T-helper 2 cell treated with Interferon-gamma antibody and Interleukin-4, amounts not matched to agents 5 μg/mL and 100 μg/mL, for 36 hours (primary cell): Measurements from ENCODE around the gene GAREM1.
"Not testable (repeated sequence)": the region's sequence is repeated elsewhere in the genome, so short reads cannot be mapped to it uniquely, and the experiment has no call there.

ENCODE experiments used
- DNase-seq: peaks from one replicate; pipeline ENCODE4 v3.0.0; 2021; ENCODE audit warnings: low spot score
- H3K27ac Mint-ChIP-seq: one replicate; pipeline ENCODE4 v1.8.0; 2021; ENCODE audit warnings: mild to moderate bottlenecking, mixed read lengths
- H3K27me3 Mint-ChIP-seq: one replicate; pipeline ENCODE4 v1.8.0; 2021; ENCODE audit warnings: low read depth, mixed read lengths
- H3K36me3 Mint-ChIP-seq: one replicate; pipeline ENCODE4 v1.8.0; 2021; ENCODE audit warnings: low read depth, mixed read lengths
- H3K4me1 Mint-ChIP-seq: one replicate; pipeline ENCODE4 v1.8.0; 2021; ENCODE audit warnings: low read depth, mixed read lengths
- H3K4me3 Mint-ChIP-seq: one replicate; pipeline ENCODE4 v1.8.0; 2022; ENCODE audit warnings: mild to moderate bottlenecking, moderate library complexity, mixed read lengths
- H3K9me3 Mint-ChIP-seq: one replicate; pipeline ENCODE4 v1.8.0; 2021; ENCODE audit warnings: mixed read lengths

The GAREM1 gene

GRCh38 chr18:32470714-32471633 lies at the start of gene GAREM1:
TSS of gene GAREM1 (minus strand) at chr18:32470882. CDS start at chr18:32470428, 454 bp downstream.
- H3K36me3 Mint-ChIP-seq, result no peaks in the 10 kb centered on the region
- peaks cover 17% of the 10 kb centered on the region for H3K4me1 Mint-ChIP-seq
- H3K27ac Mint-ChIP-seq, result no peak within 1 kb of the TSS
- H3K27me3 Mint-ChIP-seq, result peaks cover 70% of the 10 kb centered on the region
- no peaks in the 10 kb centered on the region for H3K9me3 Mint-ChIP-seq
- H3K4me3 Mint-ChIP-seq, result peak within 1 kb of the TSS; percentile 81
- DNase-seq, result peak; percentile 78

- Mint-ChIP-seq H3K27ac (no peak overlapping the region), H3K36me3 (no peaks in the 10 kb centered on the region), H3K27me3 (peaks cover 10% of the 10 kb centered on the region), H3K4me1 (peaks cover 3% of the 10 kb centered on the region), H3K4me3 (no peak overlapping the region), H3K9me3 (no peaks in the 10 kb centered on the region)
- DNase-seq, result no peak
These were observed 40.5 kb upstream of the GAREM1 start for GRCh38 chr18:32511147-32511546.

- Mint-ChIP-seq H3K36me3 (no peaks in the 10 kb centered on the region), H3K4me1 (peaks cover 3% of the 10 kb centered on the region), H3K4me3 (no peak overlapping the region), H3K27ac (no peak overlapping the region), H3K27me3 (peaks cover 4% of the 10 kb centered on the region), H3K9me3 (no peaks in the 10 kb centered on the region)
- DNase-seq, result no peak
These were observed 38.4 kb upstream of the GAREM1 start for GRCh38 chr18:32509111-32509510.

DNA sequence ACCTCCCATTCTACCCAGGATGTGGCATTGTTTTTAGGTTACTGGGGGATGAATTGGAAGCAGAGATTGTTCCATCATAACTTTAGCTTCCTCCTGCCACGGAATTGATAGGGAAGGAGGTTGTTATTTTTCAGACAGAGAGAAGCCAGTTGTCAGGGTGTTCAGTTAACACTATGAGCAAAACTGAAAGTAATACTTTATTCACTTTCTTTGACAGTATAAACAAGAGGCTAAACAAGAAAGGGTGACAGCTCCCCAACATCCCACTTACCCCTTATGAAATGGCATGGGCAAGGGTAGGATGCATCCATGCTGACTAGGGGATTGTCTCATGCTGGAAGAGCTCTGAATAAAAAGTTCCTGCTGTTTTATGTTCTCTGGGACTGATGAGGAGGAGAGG lies 36.4 kb upstream of the GAREM1 start:
- Mint-ChIP-seq H3K9me3 (no peaks in the 10 kb centered on the region), H3K4me1 (peaks cover 3% of the 10 kb centered on the region), H3K27me3 (no peaks in the 10 kb centered on the region), H3K27ac (no peak overlapping the region), H3K36me3 (no peaks in the 10 kb centered on the region), H3K4me3 (no peak overlapping the region)
- DNase-seq, result no peak

DNA sequence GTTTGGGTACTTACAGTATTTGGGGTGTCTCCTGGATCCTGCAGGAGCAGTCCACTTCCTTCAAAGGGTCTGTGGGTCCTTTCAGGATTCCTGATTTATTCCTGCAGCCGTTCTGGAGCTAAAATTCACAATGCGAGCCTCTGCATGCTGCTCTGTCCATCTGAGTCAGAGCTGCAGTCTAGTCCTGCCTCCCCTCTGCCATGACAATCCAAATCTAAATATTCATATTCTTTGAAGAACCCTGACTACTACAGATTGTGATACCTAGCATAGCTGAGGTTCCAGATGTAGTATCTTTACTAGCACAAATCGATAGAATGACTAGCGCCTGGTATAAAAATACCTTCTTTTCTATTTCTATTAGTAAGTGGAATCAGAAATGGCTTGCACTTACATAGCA lies 31.3 kb upstream of the GAREM1 start:
- Mint-ChIP-seq H3K36me3 (no peaks in the 10 kb centered on the region), H3K9me3 (no peaks in the 10 kb centered on the region), H3K27ac (no peak overlapping the region), H3K27me3 (peaks cover 16% of the 10 kb centered on the region), H3K4me1 (no peaks in the 10 kb centered on the region), H3K4me3 (no peak overlapping the region)
- DNase-seq, result no peak

- peaks cover 20% of the 10 kb centered on the region for H3K27me3 Mint-ChIP-seq
- not testable (repeated sequence) for DNase-seq, H3K4me1 Mint-ChIP-seq, H3K9me3 Mint-ChIP-seq, H3K27ac Mint-ChIP-seq, H3K4me3 Mint-ChIP-seq, H3K36me3 Mint-ChIP-seq
These were observed 30.6 kb upstream of the GAREM1 start for GRCh38 chr18:32501242-32501641.

DNA sequence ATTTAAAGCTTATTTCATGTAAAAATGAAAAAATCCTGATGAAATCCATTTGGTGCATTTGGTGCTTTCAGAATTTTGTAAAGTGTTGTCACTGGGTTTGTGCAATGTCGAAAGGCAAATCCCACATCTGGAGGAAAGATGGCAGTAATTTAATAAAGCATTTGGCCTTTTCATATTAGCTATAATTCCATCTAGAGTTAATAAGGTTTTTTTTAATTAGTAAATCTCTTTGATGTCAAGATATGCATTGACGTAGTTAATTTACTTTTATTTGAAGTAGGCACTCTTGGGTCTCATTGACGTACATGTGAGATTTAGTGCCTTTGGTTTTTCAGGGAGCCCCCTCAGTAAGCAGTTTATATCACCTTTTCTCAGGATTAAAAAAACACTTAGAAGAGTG lies 12.3 kb upstream of the GAREM1 start:
- Mint-ChIP-seq H3K36me3 (no peaks in the 10 kb centered on the region), H3K27me3 (peaks cover 22% of the 10 kb centered on the region), H3K27ac (no peak overlapping the region), H3K4me3 (no peak overlapping the region), H3K9me3 (no peaks in the 10 kb centered on the region), H3K4me1 (no peaks in the 10 kb centered on the region)
- DNase-seq, result no peak

DNA sequence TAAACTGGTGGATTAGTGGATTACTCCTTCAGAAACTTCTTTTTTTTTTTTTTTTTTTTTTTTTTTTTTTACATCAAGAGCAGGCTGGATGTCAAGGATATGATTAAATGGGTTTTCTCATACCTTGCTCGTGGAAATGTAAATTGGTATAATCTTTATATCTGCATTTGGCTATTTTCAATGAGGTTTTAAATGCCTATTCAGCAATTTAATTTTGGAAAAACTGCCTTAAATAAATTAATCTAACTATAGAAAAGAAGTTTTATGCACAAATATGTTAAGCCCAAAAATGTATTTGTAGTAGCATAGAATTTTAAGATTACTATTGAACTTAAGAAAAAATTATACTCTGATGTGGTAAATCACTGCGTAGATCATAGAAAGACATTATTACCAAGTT lies 11.4 kb upstream of the GAREM1 start:
- Mint-ChIP-seq H3K36me3 (no peaks in the 10 kb centered on the region), H3K27ac (no peak overlapping the region), H3K4me3 (no peak overlapping the region), H3K27me3 (peaks cover 22% of the 10 kb centered on the region), H3K4me1 (no peaks in the 10 kb centered on the region), H3K9me3 (no peaks in the 10 kb centered on the region)
- no peak for DNase-seq

- no peaks in the 10 kb centered on the region for H3K36me3 Mint-ChIP-seq
- no peak for DNase-seq
- H3K9me3 Mint-ChIP-seq, result no peaks in the 10 kb centered on the region
- no peaks in the 10 kb centered on the region for H3K4me1 Mint-ChIP-seq
- H3K27ac Mint-ChIP-seq, result no peak overlapping the region
- peaks cover 27% of the 10 kb centered on the region for H3K27me3 Mint-ChIP-seq
- no peak overlapping the region for H3K4me3 Mint-ChIP-seq
These were observed 9.9 kb upstream of the GAREM1 start for GRCh38 chr18:32480581-32480980.

DNA sequence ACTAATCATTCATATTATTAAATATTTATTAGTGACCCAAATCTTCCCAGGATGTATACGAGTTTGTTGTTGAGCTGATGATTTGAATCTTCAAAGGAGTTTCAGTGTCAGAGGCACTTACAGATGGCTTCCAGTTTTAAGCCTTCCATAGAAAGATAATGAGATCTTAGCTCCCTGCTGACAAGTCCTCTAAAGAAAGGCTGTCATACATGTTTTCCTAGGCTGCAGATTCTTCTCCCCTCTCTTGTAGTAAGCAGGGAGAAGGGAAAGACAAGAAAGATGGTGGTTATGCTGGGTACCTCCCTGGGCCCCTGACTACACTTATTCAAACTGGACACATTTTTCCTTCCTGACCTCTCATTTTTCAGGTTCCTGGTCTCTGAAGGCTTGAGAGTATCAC lies 8.1 kb upstream of the GAREM1 start:
- Mint-ChIP-seq H3K27me3 (peaks cover 35% of the 10 kb centered on the region), H3K9me3 (no peaks in the 10 kb centered on the region), H3K36me3 (no peaks in the 10 kb centered on the region), H3K4me3 (no peak overlapping the region), H3K27ac (no peak overlapping the region), H3K4me1 (no peaks in the 10 kb centered on the region)
- DNase-seq, result no peak

GRCh38 chr18:32478317-32478716 lies 7.6 kb upstream of the GAREM1 start:
- no peak overlapping the region for H3K4me3 Mint-ChIP-seq
- no peaks in the 10 kb centered on the region for H3K4me1 Mint-ChIP-seq
- peaks cover 38% of the 10 kb centered on the region for H3K27me3 Mint-ChIP-seq
- H3K9me3 Mint-ChIP-seq, result no peaks in the 10 kb centered on the region
- no peaks in the 10 kb centered on the region for H3K36me3 Mint-ChIP-seq
- no peak overlapping the region for H3K27ac Mint-ChIP-seq
- no peak for DNase-seq

GRCh38 chr18:32476106-32476505 lies 5.4 kb upstream of the GAREM1 start:
- Mint-ChIP-seq H3K9me3 (no peaks in the 10 kb centered on the region), H3K36me3 (no peaks in the 10 kb centered on the region), H3K4me1 (peaks cover 7% of the 10 kb centered on the region), H3K27me3 (peaks cover 54% of the 10 kb centered on the region), H3K4me3 (no peak overlapping the region), H3K27ac (no peak overlapping the region)
- no peak for DNase-seq

DNA sequence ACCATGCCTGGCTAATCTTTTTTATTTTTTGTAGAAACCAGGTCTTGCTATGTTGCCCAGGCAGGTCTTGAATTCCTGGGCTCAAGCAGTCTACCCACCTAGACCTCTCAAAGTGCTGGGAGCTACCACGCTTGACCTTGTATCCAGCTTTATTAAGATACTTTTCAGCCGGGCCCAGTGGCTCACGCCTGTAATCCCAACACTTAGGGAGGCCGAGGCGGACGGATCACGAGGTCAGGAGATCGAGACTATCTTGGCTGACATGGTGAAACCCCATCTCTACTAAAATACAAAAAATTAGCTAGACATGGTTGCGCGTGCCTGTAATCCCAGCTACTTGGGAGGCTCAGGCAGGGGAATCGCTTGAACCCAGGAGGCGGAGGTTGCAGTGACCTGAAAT lies 4.4 kb upstream of the GAREM1 start:
- not testable (repeated sequence) for H3K4me3 Mint-ChIP-seq, H3K36me3 Mint-ChIP-seq, DNase-seq, H3K9me3 Mint-ChIP-seq, H3K27ac Mint-ChIP-seq, H3K4me1 Mint-ChIP-seq
- peaks cover 52% of the 10 kb centered on the region for H3K27me3 Mint-ChIP-seq

DNA sequence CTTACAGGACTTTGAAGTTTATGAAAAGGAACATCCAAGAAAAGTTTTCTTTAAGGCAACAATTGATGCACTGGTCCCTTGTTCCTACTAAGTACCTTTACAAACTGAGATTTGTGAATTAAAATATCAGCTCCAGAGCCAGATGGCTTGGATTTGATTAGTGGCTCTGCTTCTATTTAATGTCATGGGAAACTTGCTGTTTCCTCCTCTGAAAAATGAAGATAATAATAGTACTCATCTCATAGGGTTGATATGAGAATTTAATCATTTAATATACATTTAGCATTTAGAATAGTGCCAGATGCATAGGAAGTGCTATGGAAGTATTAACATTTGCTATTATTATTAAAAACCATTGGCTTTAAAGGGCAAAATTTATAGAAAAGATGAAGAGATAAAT lies 2.6 kb upstream of the GAREM1 start:
- Mint-ChIP-seq H3K36me3 (no peaks in the 10 kb centered on the region), H3K4me3 (no peak overlapping the region), H3K4me1 (peaks cover 16% of the 10 kb centered on the region), H3K27me3 (peaks cover 62% of the 10 kb centered on the region), H3K27ac (no peak overlapping the region), H3K9me3 (no peaks in the 10 kb centered on the region)
- no peak for DNase-seq

GRCh38 chr18:32472841-32473240 lies 2.2 kb upstream of the GAREM1 start:
- H3K4me1 Mint-ChIP-seq, result peaks cover 17% of the 10 kb centered on the region
- no peaks in the 10 kb centered on the region for H3K9me3 Mint-ChIP-seq
- no peak overlapping the region for H3K4me3 Mint-ChIP-seq
- H3K36me3 Mint-ChIP-seq, result no peaks in the 10 kb centered on the region
- no peak for DNase-seq
- no peak overlapping the region for H3K27ac Mint-ChIP-seq
- H3K27me3 Mint-ChIP-seq, result peaks cover 67% of the 10 kb centered on the region
